NAMALWA (cell line): ENCODE measurements around the gene CCR7.

Experiments used
- DNase-seq: peaks from one replicate; pipeline ENCODE4 v3.0.0-alpha.2; 2015; ENCODE audit warnings: low spot score

The CCR7 gene

GRCh38 chr17:40561871-40562611 lies 3.2 kb downstream of the CCR7 start:
- DNase-seq: peak; percentile 58

- DNase-seq: no peak
These were observed 3.9 kb downstream of the CCR7 start for GRCh38 chr17:40561294-40561870.

GRCh38 chr17:40560592-40561293 lies 4.5 kb downstream of the CCR7 start:
- DNase-seq: peak; percentile 65

DNA sequence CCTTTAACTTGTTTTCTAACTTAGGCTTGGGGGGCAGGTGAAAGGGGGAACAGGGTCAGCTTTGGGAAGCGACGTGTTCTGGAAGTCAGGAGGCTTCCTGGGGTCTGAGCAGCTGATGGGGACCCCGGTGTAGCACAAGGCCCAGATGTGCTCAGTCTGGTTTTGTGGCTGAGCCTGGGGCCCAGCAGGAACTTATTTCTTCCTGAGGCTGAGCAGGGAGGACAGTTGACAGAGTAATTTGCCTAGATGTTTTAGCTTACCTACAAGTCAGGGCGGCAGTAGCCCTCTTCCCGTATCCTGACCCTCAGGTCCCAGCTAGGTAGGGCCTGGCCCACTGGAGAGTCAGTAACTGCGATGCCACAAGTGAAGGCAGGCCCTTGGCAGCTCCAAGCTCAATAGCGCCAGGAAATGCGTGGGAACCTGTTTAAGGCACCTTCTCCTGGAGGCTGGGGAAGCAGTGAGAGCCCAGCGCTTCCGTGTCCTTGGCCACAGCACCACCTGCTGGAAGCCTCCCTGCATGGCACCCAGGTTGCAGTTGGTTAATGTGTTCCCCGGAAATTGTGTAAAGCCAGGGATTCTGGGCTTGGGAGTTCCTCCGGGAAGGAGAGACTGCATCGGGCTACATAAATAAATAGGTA lies 5.2 kb downstream of the CCR7 start:
- peak; percentile 82 for DNase-seq

DNA sequence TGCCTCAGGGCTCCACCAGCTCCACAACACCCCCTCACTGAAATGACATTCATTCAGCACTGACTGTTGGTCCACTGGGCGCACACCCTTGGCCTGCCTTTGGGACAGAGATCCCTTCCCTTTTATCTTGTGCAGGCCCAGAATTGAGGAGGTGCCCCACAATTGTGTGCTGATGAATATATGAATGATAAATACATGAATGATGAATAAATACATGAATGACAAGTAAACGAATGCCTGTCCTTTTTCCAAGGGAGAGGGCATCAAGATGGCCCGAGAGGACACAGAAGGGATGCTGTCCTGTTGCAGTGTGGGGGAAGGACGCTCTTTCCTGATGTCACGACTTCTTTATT lies 5.7 kb downstream of the CCR7 start:
- DNase-seq: no peak

- no peak for DNase-seq
These were observed 6.2 kb downstream of the CCR7 start for GRCh38 chr17:40558890-40559563.

GRCh38 chr17:40558300-40558889 lies 6.9 kb downstream of the CCR7 start:
- no peak for DNase-seq

- no peak for DNase-seq
These were observed 7.6 kb downstream of the CCR7 start for GRCh38 chr17:40557531-40558299.

DNA sequence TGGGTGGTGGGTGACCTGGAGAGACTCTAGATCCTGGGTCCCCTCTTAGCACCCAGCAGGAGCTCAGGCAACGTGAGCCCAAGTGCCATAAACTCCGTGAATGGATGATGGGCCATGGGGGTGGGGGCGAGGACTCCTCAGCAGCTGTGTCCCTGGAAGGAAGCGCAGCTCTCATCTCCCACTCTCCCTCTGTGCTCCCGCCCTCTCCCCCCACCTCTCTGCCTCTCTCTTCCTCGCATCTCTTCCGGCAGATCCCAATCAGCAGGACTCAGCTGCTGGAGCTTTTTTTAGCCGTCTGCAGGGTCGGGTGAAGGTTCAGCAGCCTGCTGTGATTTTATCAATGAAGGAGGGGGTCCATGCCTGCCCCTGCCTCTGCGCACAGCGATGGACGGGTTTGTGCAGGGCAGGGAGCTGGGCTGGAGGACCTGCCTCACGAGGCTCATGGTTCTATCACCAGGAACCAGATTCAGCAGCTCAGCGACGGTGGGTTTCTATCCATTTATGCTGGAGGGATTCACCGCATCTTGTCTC lies 8.3 kb downstream of the CCR7 start:
- no peak for DNase-seq

DNA sequence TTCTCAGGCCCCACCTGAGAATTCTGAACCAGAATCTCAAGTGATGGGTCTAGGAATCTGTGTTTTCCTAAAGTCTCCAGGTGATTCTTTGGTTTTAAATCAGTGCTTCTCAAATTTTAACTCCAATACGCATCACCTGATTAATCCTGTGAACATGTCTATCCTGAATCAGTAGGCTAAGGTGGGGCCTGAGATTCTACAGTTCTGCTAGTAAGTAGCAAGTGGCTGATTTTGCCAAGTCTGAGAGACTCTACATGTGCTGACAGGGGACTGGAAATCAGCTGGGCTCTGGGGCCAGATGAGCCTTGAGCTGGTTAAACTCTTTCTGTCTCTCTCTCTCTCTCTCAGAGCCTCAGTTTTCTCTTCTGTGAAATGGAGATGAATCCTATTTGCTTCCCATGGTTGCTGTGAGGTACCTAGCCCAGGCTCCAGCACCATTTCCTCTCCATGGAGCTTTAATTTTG lies 9.0 kb downstream of the CCR7 start:
- no peak for DNase-seq

DNA sequence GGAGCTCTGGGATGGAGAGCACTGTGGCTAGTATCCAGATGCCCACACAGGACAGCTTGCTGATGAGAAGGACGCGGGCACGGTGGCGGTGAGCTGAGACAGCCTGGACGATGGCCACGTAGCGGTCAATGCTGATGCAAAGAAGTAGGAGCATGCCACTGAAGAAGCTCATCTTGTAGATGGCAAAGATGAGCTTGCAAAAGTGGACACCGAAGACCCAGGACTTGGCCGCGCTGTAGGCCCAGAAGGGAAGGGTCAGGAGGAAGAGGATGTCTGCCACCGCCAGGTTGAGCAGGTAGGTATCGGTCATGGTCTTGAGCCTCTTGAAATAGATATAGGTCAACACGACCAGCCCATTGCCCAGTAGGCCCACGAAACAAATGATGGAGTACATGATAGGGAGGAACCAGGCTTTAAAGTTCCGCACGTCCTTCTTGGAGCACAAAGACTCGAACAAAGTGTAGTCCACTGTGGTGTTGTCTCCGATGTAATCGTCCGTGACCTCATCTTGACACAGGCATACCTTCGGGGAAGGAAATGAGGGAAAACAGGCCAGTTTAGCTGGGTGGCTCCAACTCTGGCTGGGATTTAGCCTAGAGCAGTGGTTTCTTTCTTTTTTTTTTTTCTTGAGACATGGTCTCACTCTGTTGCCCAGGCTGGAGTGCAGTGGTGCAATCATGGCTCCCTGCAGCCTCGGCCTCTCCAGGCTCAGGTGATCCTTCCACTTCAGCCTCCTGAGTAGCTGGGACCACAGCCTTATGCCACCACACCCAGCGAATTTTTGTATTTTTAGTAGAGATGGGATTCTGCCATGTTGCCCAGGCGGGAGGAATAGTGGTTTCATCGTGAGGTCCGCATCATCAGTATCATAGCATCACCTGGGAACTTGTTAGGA lies 9.7 kb downstream of the CCR7 start:
- no peak for DNase-seq

DNA sequence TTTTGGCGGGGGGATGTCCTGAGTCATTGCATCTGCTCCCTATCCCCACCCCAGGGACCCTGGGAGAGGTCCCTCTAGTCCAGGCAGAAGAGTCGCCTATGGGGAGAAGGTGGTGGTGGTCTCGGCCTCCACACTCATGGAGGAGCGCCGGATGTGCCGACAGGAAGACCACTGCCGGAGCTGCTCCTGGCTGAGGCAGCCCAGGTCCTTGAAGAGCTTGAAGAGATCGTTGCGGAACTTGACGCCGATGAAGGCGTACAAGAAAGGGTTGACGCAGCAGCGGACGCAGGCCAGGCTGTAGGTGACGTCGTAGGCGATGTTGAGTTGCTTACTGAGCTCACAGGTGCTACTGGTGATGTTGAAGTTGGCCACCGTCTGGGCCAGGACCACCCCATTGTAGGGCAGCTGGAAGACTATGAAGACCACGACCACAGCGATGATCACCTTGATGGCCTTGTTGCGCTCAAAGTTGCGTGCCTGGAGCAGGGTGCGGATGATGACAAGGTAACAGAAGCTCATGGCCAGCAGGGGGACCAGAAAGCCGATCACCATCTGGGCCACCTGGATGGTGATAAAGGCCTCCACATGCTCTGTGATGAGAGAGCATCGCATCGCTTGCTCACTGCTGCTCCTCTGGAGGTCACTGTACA lies 10.5 kb downstream of the CCR7 start:
- no peak for DNase-seq

GRCh38 chr17:40553694-40554534 lies 11.4 kb downstream of the CCR7 start:
- no peak for DNase-seq

- DNase-seq: no peak
These were observed 12.2 kb downstream of the CCR7 start for GRCh38 chr17:40552806-40553693.

- no peak for DNase-seq
These were observed 13.1 kb downstream of the CCR7 start for GRCh38 chr17:40551879-40552768.
